K562 (cell line): Measurements from ENCODE around the gene OPRD1.

Experiments used
- POLR2AphosphoS5 ChIP-seq: IDR thresholded peaks from 2 replicates; pipeline ENCODE4 v1.6.1; 2011; ENCODE audit warnings: mild to moderate bottlenecking, low read depth, low read length, moderate library complexity; ENCODE audit not compliant: control insufficient read depth, insufficient read depth
- SP1 ChIP-seq: sonication (generic); formaldehyde crosslinking; IDR thresholded peaks from 2 replicates; pipeline ENCODE4 v1.8.1; 2022; ENCODE audit warnings: mild to moderate bottlenecking, missing genetic modification reagents

GRCh38 chr1:28891256-28891655, 79.3 kb downstream of the OPRD1 start:
- TF ChIP-seq SP1 (CRISPR knock-in tag) (no peak), POLR2AphosphoS5 (no peak; the same call in 1 of the 2 replicates)
